ENCODE results near the gene DDX10.
A peak's percentile ranks its signal among the peaks of the same experiment; 100 is the strongest.

DDX10 gene

GRCh38 chr11:108685419-108686130 lies 20.7 kb downstream of the DDX10 start:
- no peak for DNase-seq
- Histone ChIP-seq H3K36me3 (peaks cover 11 to 36% (median 15%) of the 10 kb centered on the region in 3 donors), H3K9me3 (no peaks in the 10 kb centered on the region), H3K4me1 (peaks cover 0 to 3% (median 0%) of the 10 kb centered on the region in 4 donors), H3K4me3 (no peak overlapping the region), H3K27ac (no peak overlapping the region), H3K27me3 (no peaks in the 10 kb centered on the region)
- TF ChIP-seq, protein P1, sequence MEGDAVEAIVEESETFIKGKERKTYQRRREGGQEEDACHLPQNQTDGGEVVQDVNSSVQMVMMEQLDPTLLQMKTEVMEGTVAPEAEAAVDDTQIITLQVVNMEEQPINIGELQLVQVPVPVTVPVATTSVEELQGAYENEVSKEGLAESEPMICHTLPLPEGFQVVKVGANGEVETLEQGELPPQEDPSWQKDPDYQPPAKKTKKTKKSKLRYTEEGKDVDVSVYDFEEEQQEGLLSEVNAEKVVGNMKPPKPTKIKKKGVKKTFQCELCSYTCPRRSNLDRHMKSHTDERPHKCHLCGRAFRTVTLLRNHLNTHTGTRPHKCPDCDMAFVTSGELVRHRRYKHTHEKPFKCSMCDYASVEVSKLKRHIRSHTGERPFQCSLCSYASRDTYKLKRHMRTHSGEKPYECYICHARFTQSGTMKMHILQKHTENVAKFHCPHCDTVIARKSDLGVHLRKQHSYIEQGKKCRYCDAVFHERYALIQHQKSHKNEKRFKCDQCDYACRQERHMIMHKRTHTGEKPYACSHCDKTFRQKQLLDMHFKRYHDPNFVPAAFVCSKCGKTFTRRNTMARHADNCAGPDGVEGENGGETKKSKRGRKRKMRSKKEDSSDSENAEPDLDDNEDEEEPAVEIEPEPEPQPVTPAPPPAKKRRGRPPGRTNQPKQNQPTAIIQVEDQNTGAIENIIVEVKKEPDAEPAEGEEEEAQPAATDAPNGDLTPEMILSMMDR (IDR thresholded peaks at IDR 0.05): no peak
- intact Hi-C loops (cut with DNase I; ENCODE audit: low total_unique reads): no loop called here

DNA sequence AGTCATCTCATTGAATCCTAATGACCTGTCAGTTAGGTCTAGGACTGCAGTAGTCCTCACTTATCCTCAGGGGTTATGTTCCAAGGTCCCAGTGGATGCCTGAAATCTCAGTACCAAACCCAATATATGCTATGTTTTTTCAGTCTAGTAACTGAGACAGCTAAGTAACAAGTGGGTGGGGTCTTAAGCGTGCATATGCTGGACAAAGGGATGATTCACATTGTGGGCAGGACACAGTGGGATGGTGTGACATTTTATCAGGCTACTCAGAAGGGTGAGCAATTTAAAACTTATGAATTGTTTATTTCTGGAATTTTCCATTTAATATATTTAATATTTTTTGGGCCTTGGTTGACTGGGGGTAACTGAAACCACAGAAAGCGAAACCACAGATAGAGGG lies 29.0 kb downstream of the DDX10 start:
- peaks cover 34 to 69% (median 36%) of the 10 kb centered on the region in 3 donors for H3K36me3 ChIP-seq
- no peak overlapping the region for H3K4me3 ChIP-seq
- H3K9me3 ChIP-seq: no peaks in the 10 kb centered on the region
- DNase-seq: no peak
- TF ChIP-seq, protein P1 (IDR thresholded peaks at IDR 0.05): no peak
- H3K4me1 ChIP-seq: peaks cover 0 to 2% (median 0%) of the 10 kb centered on the region in 4 donors
- intact Hi-C loops (cut with DNase I; ENCODE audit: low total_unique reads): no loop called here
- H3K27me3 ChIP-seq: no peaks in the 10 kb centered on the region
- H3K27ac ChIP-seq: no peak overlapping the region

DNA sequence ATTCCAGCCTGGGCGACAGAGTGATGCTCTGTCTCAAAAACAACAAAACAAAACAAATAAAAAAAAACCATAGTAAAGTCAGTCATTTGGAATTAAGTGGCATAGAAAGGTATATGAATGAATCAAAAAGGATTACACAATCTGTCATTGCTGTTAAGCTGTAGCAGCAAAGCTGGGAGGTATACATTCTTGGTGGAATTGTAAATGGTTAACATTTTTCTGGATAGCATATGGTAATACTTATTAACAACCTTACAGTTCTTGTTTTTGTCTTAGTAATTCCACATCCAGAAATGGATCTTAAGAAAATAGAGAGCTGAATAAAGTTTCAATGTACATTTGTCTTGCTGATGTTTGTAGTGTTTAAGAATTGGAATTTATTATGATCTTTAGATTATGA lies 30.0 kb downstream of the DDX10 start:
- Histone ChIP-seq H3K4me3 (no peak overlapping the region), H3K9me3 (no peaks in the 10 kb centered on the region), H3K4me1 (no peaks in the 10 kb centered on the region), H3K27ac (no peak overlapping the region), H3K36me3 (peaks cover 30 to 67% (median 40%) of the 10 kb centered on the region in 3 donors), H3K27me3 (no peaks in the 10 kb centered on the region)
- intact Hi-C loops (cut with DNase I; ENCODE audit: low total_unique reads): no loop called here
- TF ChIP-seq, protein P1 (IDR thresholded peaks at IDR 0.05): no peak
- DNase-seq: no peak

- no peaks in the 10 kb centered on the region for H3K9me3 ChIP-seq
- peak; percentile 28 to 65 for DNase-seq
- no peaks in the 10 kb centered on the region for H3K4me1 ChIP-seq
- TF ChIP-seq, protein P1 (IDR thresholded peaks at IDR 0.05): peak; percentile 78 to 84
- intact Hi-C loops (cut with DNase I; ENCODE audit: low total_unique reads): no loop called here
- H3K27ac ChIP-seq: no peak overlapping the region
- H3K4me3 ChIP-seq: no peak overlapping the region
- no peaks in the 10 kb centered on the region for H3K27me3 ChIP-seq
- peaks cover 17 to 47% (median 23%) of the 10 kb centered on the region in 3 donors for H3K36me3 ChIP-seq
Measured at GRCh38 chr11:108697872-108698473, 33.1 kb downstream of the DDX10 start.

DNA sequence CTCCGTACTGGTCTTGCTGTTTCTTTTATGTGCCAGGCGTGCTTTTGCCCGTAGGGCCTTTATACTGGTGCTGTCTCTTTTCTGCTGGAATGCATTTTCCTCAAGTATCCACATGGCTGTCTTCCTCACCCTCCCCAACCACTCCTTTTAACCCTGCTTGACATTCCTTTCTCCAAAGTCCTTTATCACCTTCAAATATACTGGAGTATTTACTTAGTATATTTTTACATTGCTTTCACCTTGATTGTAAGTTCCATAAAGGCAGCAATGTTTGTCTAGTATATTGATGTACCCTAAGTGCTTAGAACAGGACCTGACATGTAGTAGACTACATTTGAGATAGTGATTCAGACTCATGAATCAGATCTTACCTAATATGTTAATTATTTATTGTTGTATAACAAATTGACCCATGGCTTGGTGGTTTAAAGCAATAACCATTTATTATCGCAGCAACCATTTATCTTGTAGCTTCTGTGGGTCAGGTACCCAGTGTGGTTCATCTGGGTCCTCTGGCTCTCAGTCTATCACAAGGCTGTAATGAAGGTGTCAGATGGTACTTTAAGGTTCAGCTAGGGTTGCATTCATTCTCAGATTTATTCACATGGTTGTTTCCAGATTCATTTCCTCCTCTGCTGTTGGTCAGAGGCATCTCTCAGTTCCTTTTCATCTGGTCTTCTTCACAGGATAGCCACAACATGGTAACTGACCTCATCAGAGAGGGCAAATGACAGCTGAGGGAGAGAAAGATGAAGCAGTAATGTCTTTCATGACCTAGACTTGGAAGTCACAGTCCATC lies 34.2 kb downstream of the DDX10 start:
- Histone ChIP-seq H3K27ac (no peak overlapping the region), H3K27me3 (no peaks in the 10 kb centered on the region), H3K36me3 (peaks cover 9 to 43% (median 16%) of the 10 kb centered on the region in 3 donors)

More for the DNA sequence above, 34.2 kb downstream of the DDX10 start:
- H3K4me1 ChIP-seq: no peaks in the 10 kb centered on the region
- H3K4me3 ChIP-seq: no peak overlapping the region
- intact Hi-C loops (cut with DNase I; ENCODE audit: low total_unique reads): no loop called here
- H3K9me3 ChIP-seq: no peaks in the 10 kb centered on the region
- DNase-seq: no peak
- TF ChIP-seq, protein P1 (IDR thresholded peaks at IDR 0.05): no peak
